Motor neuron (in vitro differentiated cells): ENCODE measurements around the gene NDUFC2. TPM values are rescaled to one million over a fixed set of nuclear protein-coding genes. Genes with fewer than 3 reads are reported as not detected.

Source experiments
- ATAC-seq, 8 experiments: fragments of 200-7000 bp; cut with Tn5 transposase; replicated peaks in 6 of 8; 2 replicates each; pipeline ENCODE4 v1.8.0; 2021; ENCODE audit warnings: mild to moderate bottlenecking in 8 of 8, moderate library complexity in 8 of 8
- H3K27ac ChIP-seq, 2 donors: fragments of 250-450 bp; sonication (Bioruptor Pico); 2 replicates each; pipeline ENCODE4 v1.9.0; 2021; ENCODE audit warnings: antibody characterized with exemption in 2 of 2, mild to moderate bottlenecking in 2 of 2, moderate library complexity in 1 of 2
- H3K4me1 ChIP-seq, 2 donors: fragments of 250-450 bp; sonication (Bioruptor Pico); replicated peaks in 1 of 2; 2 replicates each; pipeline ENCODE4 v1.6.1; 2021; ENCODE audit warnings: antibody characterized with exemption in 2 of 2, mild to moderate bottlenecking in 2 of 2, moderate library complexity in 1 of 2
- H3K4me3 ChIP-seq, 5 donors: fragments of 250-450 bp; sonication (Bioruptor Pico); 2 replicates each; pipeline ENCODE4 v1.9.0; 2021; ENCODE audit warnings: antibody characterized with exemption in 5 of 5, mild to moderate bottlenecking in 5 of 5, moderate library complexity in 4 of 5
- WGBS, 10 experiments: fragments of 450-650 bp; shearing (Covaris generic); methylation state at CpG; one replicate each; pipeline ENCODE4 v1.0.0; 2022; 5-methylcytosine and 5-hydroxymethylcytosine counted together
- in situ Hi-C, 9 experiments: fragments of 400-800 bp; cut with MboI; loops; one replicate each; pipeline ENCODE4 v1.15.0; 2021; ENCODE audit warnings: low sequenced_read_pairs in 9 of 9, low pct_unique_long_range_greater_than_20kb in 2 of 9; ENCODE audit not compliant: unreplicated experiment in 9 of 9
- total RNA-seq, 8 experiments: library from RNA; unstranded; fragments of 300-600 nt; gene quantifications; 2 replicates each; pipeline versions ENCODE4 v1.2.3 to v1.2.4, GENCODE V29; 2022

NDUFC2 gene
- 100 to 1,000 TPM; 215 to 389 (median 268) TPM for total RNA-seq

GRCh38 chr11:78079232-78080083 is at the start of gene NDUFC2:
NDUFC2 (minus strand) TSS chr11:78079862; CDS start chr11:78079744, 118 bp downstream.
- WGBS, 10 experiments: 0 to 40% (median 2%) methylated on average over 1 to 23 of the region's 68 CpGs; no CpG with 5 or more reads in 4 of the 10 experiments
- in situ Hi-C loops: no loop called here
- peak within 1 kb of the TSS; percentile 67 to 100 (median 83) for H3K4me3 ChIP-seq

GRCh38 chr11:78127403-78127802 is 47.7 kb upstream of the NDUFC2 start:
- H3K4me3 ChIP-seq: no peak overlapping the region
- 89 to 100% (median 100%) methylated on average over 1 to 3 of the region's 3 CpGs; no CpG with 5 or more reads in 2 of the 10 experiments for WGBS, 10 experiments
- in situ Hi-C loops: no loop called here
- no peak overlapping the region for H3K27ac ChIP-seq
- no peaks in the 10 kb centered on the region for H3K4me1 ChIP-seq
- no peak for ATAC-seq

More at GRCh38 chr11:78079232-78080083, at the start of gene NDUFC2:
- Histone ChIP-seq H3K27ac (peak within 1 kb of the TSS; percentile 78 to 91), H3K4me1 (peaks cover 19 to 26% of the 10 kb centered on the region in 2 donors)
- peak; percentile 93 to 98 (median 96) for ATAC-seq

- 0 to 88% (median 50%) methylated on average over 2 to 6 of the region's 6 CpGs; no CpG with 5 or more reads in 1 of the 10 experiments for WGBS, 10 experiments
- H3K4me1 ChIP-seq: peaks cover 11 to 17% of the 10 kb centered on the region in 2 donors
- ATAC-seq: peak in 5 of 8 experiments; percentile 78 to 96 (median 95)
- peak overlapping the region in 1 of 2 donors; percentile 27 for H3K27ac ChIP-seq
- in situ Hi-C loops: no loop called here
- no peak overlapping the region for H3K4me3 ChIP-seq
Measured at GRCh38 chr11:78112582-78113275, 33.1 kb upstream of the NDUFC2 start.

DNA sequence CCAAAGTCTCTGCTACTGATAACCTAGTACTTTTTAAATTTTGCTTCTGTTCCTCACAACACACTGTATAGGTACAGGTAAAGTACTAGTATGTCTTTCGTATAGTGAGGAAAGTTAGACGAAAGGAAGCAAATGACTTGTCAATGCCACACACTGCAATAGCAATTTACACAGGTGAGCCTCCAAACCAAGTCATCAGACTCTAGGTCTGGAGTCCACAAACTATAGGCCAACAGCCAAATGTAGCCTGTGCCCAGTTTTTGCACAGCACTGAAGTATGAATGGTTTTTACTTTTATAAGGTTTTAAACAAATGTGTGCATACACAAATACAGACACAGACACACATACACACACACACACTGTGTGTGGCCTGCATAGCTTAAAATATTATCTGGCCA is 31.6 kb upstream of the NDUFC2 start:
- WGBS, 10 experiments: 92 to 100% (median 100%) methylated on average over 1 to 2 of the region's 2 CpGs; no CpG with 5 or more reads in 6 of the 10 experiments
- Histone ChIP-seq H3K27ac (peak overlapping the region in 1 of 2 donors; percentile 49), H3K4me3 (no peak overlapping the region), H3K4me1 (peaks cover 11 to 17% of the 10 kb centered on the region in 2 donors)
- no peak for ATAC-seq
- in situ Hi-C loops: no loop called here

DNA sequence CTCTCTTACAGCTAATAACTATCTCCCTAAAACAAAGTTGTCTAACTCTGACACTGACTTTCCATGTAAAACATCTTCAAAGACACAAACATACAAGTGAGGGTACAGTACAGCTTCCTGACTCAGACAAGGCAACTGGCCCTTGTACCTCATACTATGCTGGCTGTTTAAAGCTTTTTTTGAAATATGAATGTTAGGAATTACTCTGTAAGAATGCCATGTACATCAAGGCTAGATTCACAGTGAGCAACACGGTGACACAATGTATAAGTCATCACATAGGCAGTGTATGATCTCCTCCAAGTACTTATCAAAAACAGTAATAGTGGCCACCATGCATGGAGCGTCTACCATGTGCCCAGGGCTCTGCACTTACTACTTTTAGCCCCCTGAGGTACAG is 31.2 kb upstream of the NDUFC2 start:
- Histone ChIP-seq H3K4me3 (no peak overlapping the region), H3K27ac (no peak overlapping the region), H3K4me1 (peaks cover 11 to 17% of the 10 kb centered on the region in 2 donors)
- WGBS, 10 experiments: 56 to 100% (median 100%) methylated on average over 1 to 2 of the region's 2 CpGs; no CpG with 5 or more reads in 5 of the 10 experiments
- in situ Hi-C loops: no loop called here
- no peak for ATAC-seq

GRCh38 chr11:78110351-78110750 is 30.7 kb upstream of the NDUFC2 start:
- Histone ChIP-seq H3K4me3 (no peak overlapping the region), H3K27ac (no peak overlapping the region), H3K4me1 (peaks cover 11 to 17% of the 10 kb centered on the region in 2 donors)
- 100% methylated on average over 1 to 2 of the region's 5 CpGs; no CpG with 5 or more reads in 5 of the 10 experiments for WGBS, 10 experiments
- in situ Hi-C loops: no loop called here
- ATAC-seq: no peak

DNA sequence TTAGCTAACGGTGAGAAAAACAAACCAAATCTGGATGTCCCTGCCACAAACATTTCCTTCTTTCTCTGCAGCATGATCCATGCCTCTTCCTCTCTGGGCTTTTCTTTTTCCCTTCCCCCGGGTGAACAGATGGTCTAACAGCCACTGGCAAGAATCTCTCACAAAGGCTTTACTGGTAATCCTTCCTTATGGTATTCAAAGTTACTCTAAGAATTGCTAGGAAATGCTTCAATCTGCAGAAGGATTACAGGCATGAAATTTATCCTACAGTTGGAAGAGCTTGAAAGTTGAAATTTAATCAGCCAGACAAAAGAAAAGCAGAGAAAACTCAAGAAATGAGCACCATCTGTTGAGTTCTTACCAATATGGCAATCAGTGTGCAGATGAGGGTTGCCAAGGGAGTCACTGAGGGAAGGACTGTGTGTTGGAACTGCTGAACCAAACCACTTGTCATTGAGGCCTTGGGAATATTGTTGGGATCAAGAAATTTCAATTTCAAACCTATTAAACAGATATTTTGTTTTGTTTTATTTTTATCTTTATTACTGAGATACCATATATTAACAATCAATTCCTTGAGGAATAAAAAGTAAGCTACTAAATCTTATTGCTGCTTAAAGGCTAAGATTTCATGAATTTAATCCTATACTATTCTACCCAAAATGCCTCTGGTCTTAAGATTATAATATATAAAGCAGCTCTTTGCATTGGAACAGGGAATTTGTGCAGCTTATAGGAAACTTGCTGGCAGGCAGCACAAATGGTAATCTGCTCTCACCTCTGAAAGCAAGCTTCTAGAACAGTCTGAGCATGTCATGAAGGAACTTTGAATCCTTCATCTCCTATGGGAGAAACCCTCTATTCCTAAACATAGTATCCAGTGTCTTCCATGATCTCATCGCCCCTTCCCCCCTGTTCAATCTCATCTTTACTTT is 29.7 kb upstream of the NDUFC2 start:
- 15 to 83% (median 73%) methylated on average over 1 to 3 of the region's 3 CpGs for WGBS, 10 experiments
- H3K27ac ChIP-seq: no peak overlapping the region
- in situ Hi-C loops: no loop called here
- peak in 1 of 8 experiments; percentile 53 for ATAC-seq
- no peak overlapping the region for H3K4me3 ChIP-seq
- H3K4me1 ChIP-seq: peaks cover 11 to 17% of the 10 kb centered on the region in 2 donors

- 80 to 100% (median 96%) methylated on average over 1 to 2 of the region's 2 CpGs; no CpG with 5 or more reads in 6 of the 10 experiments for WGBS, 10 experiments
- in situ Hi-C loops: no loop called here
- Histone ChIP-seq H3K4me3 (no peak overlapping the region), H3K4me1 (peaks cover 0 to 8% of the 10 kb centered on the region in 2 donors), H3K27ac (peak overlapping the region in 1 of 2 donors; percentile 61)
- peak in 5 of 8 experiments; percentile 64 to 94 (median 81) for ATAC-seq
Measured at GRCh38 chr11:78100676-78101472, 21.2 kb upstream of the NDUFC2 start.

DNA sequence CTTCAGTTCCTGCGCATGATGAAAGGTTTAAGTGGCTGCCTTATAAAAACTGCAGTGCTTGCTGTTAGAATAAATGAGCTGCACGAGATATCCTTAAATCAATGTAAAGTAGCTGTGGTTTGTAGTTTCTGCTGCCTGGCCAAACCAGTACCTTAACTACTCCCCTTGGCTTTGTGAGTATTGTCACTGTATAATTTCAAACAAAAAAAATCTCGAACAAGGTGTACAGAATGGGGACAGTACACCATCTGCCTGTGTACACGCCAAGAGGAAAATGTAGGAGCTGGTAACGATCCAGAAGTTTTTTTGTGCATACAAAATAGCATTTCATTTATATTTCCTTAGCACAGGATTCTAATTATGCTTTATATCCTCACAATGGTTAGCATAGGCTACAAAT is 20.6 kb upstream of the NDUFC2 start:
- Histone ChIP-seq H3K4me3 (no peak overlapping the region), H3K4me1 (peaks cover 0 to 8% of the 10 kb centered on the region in 2 donors), H3K27ac (no peak overlapping the region)
- in situ Hi-C loops: no loop called here
- ATAC-seq: peak in 1 of 8 experiments; percentile 25
- 76 to 100% (median 92%) methylated on average over 1 to 5 of the region's 5 CpGs; no CpG with 5 or more reads in 1 of the 10 experiments for WGBS, 10 experiments

- no peak for ATAC-seq
- in situ Hi-C loops: no loop called here
- WGBS, 10 experiments: 72 to 100% (median 99%) methylated on average over 1 to 4 of the region's 4 CpGs
- Histone ChIP-seq H3K4me1 (peaks cover 0 to 8% of the 10 kb centered on the region in 2 donors), H3K27ac (no peak overlapping the region), H3K4me3 (no peak overlapping the region)
Measured at GRCh38 chr11:78099666-78100065, 20.0 kb upstream of the NDUFC2 start.

DNA sequence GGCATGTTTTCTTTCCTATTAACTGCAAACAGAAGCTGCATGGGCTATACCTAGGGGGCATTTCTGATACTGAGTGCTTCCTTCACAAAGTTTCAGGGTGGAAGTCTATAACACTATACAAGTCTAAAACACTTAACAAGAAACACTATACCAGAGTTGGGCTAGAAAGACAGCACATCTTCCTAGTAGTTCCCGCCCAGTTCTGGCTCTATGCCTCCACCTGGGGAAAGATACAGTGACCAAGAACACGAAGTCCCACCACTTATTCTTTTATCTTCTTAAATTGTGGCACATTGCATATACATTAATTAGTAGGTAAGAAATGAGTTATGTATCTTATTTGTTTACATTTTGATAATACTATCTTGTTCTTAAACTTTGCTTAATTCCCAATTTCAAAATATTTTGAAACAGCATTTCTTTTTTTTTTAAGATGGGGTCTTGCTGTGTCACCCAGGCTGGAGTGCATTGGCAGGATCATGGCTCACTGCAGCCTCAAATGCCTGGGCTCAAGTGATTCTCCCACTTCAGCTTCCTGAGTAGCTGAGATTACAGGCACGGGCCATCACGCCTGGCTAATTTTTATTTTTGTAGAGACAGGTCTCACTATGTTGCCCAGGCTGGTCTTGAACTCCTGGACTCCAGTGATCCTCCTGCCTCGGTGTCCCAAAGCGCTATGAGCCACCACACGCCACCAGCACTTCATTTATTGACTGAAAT is 18.2 kb upstream of the NDUFC2 start:
- Histone ChIP-seq H3K4me3 (no peak overlapping the region), H3K27ac (no peak overlapping the region), H3K4me1 (peaks cover 0 to 8% of the 10 kb centered on the region in 2 donors)
- 90 to 100% (median 97%) methylated on average over 2 to 6 of the region's 7 CpGs for WGBS, 10 experiments
- in situ Hi-C loops: no loop called here
- peak in 1 of 8 experiments; percentile 50 for ATAC-seq
